ENCODE measurements around the gene CAPZB.
"Not testable (repeated sequence)": the region's sequence is repeated elsewhere in the genome, so short reads cannot be mapped to it uniquely, and the experiment has no call there.

The CAPZB gene

GRCh38 chr1:19485362-19486187, at the start of gene CAPZB:
Gene CAPZB, minus strand, starts transcription at chr1:19485539. Its CDS starts 101 bp downstream, at chr1:19485438.
- DNase-seq, result peak; percentile 52

GRCh38 chr1:19534281-19534680, 48.9 kb upstream of the CAPZB start:
- no peak for DNase-seq

GRCh38 chr1:19533626-19534025, 48.3 kb upstream of the CAPZB start:
- no peak for DNase-seq

- no peak for DNase-seq
These were observed 47.2 kb upstream of the CAPZB start for GRCh38 chr1:19532519-19532918.

GRCh38 chr1:19529664-19530063, 44.3 kb upstream of the CAPZB start:
- DNase-seq, result no peak

GRCh38 chr1:19528438-19528837, 43.1 kb upstream of the CAPZB start:
- no peak for DNase-seq

GRCh38 chr1:19525607-19526545, 40.5 kb upstream of the CAPZB start:
- DNase-seq, result no peak

GRCh38 chr1:19524791-19525190, 39.5 kb upstream of the CAPZB start:
- DNase-seq, result no peak

- DNase-seq, result not testable (repeated sequence)
These were observed 37.2 kb upstream of the CAPZB start for GRCh38 chr1:19522570-19522969.

- DNase-seq, result no peak
These were observed 36.1 kb upstream of the CAPZB start for GRCh38 chr1:19521411-19521810.

GRCh38 chr1:19517017-19517416, 31.7 kb upstream of the CAPZB start:
- DNase-seq, result no peak

GRCh38 chr1:19515201-19515600, 29.9 kb upstream of the CAPZB start:
- no peak for DNase-seq

GRCh38 chr1:19514391-19514831, 29.1 kb upstream of the CAPZB start:
- no peak for DNase-seq

GRCh38 chr1:19512545-19512944, 27.2 kb upstream of the CAPZB start:
- no peak for DNase-seq

- DNase-seq, result no peak
These were observed 25.8 kb upstream of the CAPZB start for GRCh38 chr1:19511116-19511515.

- DNase-seq, result not testable (repeated sequence)
These were observed 24.3 kb upstream of the CAPZB start for GRCh38 chr1:19509647-19510046.

- DNase-seq, result no peak
These were observed 22.2 kb upstream of the CAPZB start for GRCh38 chr1:19507516-19507915.

GRCh38 chr1:19505693-19506457, 20.5 kb upstream of the CAPZB start:
- no peak for DNase-seq

GRCh38 chr1:19504796-19505692, 19.7 kb upstream of the CAPZB start:
- no peak for DNase-seq

- not testable (repeated sequence) for DNase-seq
These were observed 16.9 kb upstream of the CAPZB start for GRCh38 chr1:19502284-19502683.

- DNase-seq, result not testable (repeated sequence)
These were observed 14.5 kb upstream of the CAPZB start for GRCh38 chr1:19499887-19500286.

- not testable (repeated sequence) for DNase-seq
These were observed 12.1 kb upstream of the CAPZB start for GRCh38 chr1:19497443-19497842.
